Measurements from ENCODE around the gene PSMD6.

The PSMD6 gene

DNA sequence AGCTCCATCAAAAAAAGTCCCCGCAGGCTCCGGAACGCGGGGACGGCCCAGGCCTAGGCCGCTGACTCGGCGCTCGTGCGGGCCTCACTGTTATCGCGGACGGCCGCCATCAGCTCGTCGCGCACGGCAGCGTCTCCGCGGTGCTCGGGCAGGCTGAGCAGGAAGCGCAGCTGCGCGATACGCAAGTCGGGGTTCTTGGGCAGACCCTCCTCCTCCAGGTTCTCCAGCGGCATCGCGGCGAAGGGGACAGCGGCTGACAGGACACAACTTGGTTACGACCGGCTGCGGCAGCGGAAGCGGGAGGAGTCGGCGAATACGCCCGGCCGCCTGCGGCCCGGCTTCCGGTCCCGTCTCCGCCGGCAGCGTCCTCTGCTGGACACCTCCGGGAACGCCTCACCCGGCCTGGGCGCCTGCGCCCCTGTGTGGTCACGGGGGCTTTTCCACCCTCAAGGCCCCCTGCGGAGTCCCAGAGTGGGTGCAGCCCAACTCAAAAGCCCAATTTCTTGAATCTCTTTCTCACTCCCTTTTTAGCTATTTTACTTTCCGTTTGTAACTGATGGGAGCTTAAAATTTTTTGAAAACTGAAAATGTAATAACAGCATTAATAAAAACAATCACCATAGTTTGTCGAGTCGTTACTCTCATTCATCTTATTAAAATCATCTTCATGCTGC, at the start of gene PSMD6:
PSMD6 (minus strand) TSS at position 308 of the 674 bp plus-strand sequence; CDS start at position 233, 75 bp downstream.
- DNase-seq (ENCODE audit: low read depth in 2 of 2) = peak; percentile 85 to 90

DNA sequence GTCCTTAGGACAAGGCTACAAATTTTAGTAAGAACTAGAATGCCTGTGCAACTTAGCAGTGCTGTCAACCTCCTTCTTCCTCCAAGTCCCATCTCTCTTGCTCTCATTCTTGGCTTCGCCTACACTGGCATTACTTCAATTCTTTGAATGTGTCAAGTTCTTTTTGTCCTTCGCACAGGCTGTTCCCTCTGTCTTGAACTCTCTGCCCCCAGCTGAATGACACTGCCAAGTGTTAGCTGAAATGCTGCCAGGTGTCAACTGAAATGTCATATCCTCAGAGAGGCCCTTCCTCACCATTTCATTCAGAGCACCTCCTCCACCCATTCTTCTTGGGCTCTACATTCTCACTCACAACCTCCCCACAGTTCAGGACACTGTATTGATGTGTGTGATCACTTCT, 48.8 kb upstream of the PSMD6 start:
- DNase-seq (ENCODE audit: low read depth in 2 of 2) = no peak

DNA sequence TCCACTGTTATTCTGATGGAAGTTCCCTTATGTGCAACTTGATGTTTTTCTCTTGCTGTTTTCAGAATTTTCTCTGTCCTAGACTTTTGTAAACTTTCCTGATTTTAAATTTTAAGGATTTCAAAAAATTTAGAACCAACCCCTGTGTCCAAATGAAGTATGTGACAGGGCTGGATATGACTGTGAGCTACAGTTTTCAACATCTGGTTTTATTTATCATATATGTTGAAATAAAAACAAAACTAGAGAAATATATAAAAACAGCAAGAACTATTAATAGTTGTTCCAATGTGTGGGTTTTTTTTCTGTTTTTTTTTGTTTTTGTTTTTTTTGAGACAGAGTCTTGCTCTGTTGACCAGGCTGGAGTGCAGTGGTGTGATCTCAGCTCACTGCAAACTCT, 47.4 kb upstream of the PSMD6 start:
- DNase-seq (ENCODE audit: low read depth in 2 of 2) = no peak

DNA sequence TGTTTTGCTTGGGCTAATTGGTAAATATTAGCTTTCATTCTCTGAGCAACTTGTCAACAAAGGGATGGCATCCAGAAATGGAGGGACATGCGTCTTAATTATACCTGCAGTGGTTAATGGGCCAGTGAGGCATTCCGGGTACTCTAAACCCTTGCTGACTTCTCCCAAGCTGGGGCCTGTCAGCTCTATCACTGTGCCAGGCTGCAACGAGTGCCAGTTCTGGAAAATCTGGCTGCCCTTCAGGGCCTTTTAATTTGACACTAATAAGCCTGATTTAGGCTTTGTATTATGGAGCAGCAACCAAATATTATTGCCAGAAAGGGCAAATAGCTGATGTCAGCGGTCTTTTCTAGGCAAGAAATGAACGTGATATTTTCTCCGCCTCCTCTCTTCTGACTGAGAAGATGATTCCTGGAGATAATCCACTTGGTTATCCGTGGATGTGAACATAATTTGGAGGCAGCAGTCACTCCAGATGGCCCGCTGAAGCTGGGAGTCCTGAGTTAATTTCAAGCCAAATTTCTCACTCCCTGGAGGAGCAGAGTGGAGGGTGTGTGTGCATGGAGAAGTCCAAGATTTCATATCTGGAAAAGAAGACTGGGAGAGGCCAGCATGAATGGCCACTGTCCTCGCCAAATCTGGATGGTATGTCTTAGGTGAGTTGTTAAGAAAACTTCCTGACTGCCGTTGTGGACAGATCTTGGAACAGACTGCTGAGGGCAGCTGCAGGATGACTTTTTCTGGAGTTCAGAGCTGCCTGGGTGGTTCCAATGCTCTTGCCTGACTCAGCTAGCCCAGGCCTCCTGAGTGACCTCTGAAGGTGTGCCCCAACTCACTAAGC, 44.4 kb upstream of the PSMD6 start:
- no peak for DNase-seq (ENCODE audit: low read depth in 2 of 2)

DNA sequence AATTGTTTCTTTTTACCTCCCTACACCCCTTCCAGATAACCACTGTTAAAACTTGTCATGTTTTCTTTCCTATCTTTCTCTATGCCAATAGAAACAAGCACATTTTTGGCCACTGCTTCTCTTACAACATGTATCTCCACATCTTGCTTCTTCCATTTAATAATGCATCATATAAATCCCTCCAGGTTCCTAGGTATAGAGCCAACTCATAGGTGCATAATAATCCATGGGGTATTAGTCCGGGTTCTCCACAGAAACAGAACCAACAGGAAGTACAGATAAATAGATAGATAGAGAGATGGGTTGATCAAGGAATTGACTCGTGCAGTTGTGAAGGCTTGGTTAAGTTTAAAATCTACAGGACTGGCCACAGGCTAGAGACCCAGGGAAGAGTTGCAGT, 41.5 kb upstream of the PSMD6 start:
- DNase-seq (ENCODE audit: low read depth in 2 of 2) = no peak

DNA sequence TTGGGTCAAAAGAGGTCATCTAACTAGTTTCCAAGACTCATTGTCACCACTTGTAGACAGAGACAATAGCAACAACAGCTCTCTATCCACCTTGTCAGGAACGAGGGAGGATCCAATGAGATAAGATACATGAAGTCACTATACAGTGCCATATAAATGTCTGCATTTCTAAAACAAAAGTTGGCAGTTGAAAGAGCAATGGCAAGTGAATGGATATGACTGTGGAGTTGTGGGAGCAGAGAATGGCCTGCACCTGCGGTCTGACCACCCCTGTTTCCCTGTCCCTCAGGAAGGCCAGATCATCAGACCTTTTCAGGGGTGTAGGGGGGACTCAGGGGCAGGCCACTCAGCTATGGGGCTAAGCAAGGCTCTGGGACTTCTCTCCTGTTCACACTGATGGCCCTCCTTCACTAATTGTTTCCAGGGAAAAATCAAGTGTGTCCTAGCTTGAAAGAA, 40.7 kb upstream of the PSMD6 start:
- DNase-seq (ENCODE audit: low read depth in 2 of 2) = no peak

DNA sequence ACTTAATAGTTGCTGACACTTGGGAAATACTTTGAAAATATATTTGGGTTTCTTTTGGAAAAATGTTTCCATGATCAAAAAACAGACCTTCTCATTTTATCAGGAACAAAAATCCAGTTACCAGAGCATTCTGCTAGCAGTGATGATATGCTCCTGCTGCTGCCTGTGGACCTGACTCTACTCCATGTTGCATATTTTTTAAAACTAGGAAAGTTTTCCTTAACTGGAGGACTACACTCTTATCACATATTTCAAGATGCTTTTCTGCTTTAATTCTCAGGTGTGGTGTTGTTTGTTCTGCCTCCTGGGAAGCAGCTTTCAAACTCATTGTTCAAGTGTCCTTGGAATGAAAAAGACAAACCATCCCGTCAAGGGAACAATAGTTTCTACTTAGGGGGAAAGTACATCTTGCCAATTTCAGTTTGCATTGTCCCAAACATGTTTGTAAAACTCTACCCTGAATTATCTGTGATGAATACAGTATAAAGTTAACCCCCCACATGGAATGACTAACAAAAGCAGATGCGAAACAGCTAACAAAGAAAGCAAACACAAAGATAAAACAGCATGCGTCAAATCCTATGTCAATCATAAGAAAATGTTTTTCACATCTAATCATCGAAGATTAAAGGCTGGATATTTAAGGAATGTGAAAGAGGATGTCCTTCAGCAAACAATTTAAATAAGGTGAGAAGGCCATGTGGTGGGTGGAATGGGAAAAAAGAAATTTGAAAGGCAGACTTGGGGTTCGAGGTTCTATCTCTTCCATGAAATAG, 40.1 kb upstream of the PSMD6 start:
- no peak for DNase-seq (ENCODE audit: low read depth in 2 of 2)

DNA sequence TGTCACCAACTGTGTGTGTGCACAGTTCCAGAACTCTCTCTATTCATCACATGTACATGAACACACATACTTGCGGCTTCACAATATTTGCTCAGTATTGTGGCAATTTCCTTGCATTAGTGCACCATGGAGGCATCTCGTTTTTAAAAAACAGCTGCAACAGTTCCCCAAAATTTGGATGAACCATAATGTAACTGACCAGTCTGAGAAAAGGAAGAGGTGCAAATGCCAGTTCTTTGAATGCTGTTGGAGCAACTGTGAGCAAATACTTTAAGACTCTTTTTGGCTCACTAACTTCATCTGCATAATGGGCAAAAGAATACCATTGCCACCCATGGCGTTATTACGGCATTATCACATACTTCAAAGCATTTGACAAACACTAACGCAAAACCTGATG, 38.3 kb upstream of the PSMD6 start:
- no peak for DNase-seq (ENCODE audit: low read depth in 2 of 2)

DNA sequence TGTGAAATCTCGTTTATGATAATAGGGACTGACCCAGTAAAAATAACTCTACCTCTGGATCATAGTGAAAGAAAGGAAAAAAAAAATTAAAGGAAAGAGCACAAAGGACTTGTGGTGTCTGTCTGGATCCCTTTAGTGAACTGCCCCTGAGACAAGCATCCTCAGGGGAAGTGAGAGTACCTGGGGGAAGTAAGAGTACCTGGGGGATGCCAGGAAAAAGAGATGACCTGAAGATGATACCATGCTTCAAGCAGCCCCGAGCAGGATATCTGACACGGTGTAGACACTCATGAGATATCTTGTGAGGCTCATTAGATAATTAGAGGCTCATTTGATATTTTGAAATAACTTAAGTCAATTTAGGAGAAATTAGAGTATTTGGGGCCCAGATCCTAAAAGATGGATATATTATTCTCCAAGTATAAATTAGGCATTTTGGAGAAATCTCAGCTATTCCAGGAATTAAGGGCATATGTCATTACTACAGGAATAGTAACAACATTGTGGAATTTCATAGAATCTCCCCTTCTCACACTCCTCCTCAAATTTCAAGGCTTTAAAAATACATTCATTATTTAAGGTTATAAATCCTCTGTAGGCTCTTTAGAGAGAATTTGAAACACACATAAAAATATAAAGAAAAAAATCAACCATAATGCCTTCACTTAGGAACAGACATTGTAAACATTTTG, 36.3 kb upstream of the PSMD6 start:
- DNase-seq (ENCODE audit: low read depth in 2 of 2) = no peak

DNA sequence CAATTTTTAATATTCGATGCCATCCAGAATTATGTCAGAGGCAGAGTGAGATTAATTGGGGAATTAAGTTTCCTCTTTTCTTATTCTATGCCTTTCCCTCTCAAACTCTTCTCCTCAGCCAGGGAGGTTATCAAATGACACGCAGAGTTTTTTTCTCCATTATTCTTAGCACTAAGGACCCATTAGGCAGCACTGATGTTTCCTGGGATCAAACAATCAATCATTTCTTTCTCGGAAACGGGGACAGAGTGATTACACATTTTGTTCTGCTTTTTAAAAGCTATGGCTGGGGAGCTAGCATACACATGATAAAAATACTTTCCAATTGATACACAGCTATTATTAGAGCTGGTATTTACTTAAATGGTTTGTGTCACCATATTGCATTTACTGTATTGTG, 35.3 kb upstream of the PSMD6 start:
- no peak for DNase-seq (ENCODE audit: low read depth in 2 of 2)

DNA sequence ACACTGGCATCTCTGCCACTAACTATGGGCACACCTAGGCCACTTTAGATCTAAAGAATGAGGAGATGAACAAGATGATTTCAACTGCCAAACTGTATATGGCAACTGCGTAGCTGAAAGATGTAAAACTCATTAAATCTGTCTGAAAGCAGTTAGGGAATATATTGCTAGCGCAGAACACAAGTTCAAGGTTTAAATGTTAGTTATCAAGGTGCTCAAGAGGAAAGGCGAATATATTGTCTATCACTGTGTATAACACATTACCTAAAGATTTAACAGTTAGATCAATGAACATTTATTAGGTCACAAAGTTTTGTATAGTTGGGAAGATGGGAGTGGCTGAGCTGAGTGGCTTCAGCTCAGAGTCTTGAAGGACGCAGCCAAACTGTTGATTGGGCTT, 33.9 kb upstream of the PSMD6 start:
- no peak for DNase-seq (ENCODE audit: low read depth in 2 of 2)

DNA sequence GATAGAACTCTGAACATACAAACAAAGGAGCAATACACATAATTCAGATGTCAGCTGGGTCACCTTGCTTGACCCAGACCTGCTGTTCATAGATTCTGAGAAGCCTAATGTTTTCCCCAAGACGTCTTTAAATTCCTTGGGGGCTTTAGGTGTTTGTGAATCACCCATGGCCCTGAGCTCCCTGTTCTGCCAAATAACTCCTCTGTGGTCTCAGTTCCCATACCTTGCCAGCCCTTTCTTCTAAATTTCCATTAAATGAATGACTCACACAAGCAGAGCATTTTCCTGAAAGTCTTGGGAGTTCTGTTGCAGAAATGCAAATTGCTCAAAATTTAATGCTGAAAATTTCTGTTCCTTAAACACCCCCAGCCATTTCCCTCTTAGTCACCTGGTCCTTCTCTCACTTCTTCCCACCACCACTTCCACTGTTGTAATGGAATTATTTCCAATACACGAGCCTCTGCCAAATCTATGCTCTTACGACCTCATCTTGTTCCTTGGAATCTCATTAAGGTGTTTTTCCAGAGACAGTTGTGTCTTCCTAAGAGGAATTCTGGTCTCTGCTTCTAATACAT, 33.4 kb upstream of the PSMD6 start:
- DNase-seq (ENCODE audit: low read depth in 2 of 2) = no peak

DNA sequence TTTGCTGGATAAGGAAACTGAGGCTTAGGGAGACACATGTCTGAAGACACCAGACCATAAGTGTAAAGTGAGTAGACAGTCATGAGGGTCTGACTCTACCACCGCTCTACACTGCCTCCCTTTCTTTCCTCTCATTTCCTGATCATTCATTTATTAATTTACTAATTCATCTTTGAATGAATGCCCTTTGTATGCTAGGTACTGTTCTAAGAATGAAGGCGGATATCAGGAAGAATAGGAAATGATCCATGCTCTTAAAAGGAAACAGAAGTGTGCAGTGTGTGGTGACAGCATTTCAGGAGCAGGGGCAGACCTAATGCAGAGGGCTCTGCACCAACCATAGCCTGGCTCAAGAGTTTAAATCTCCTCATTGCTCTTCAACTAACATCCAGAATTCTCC, 31.8 kb upstream of the PSMD6 start:
- DNase-seq (ENCODE audit: low read depth in 2 of 2) = no peak

DNA sequence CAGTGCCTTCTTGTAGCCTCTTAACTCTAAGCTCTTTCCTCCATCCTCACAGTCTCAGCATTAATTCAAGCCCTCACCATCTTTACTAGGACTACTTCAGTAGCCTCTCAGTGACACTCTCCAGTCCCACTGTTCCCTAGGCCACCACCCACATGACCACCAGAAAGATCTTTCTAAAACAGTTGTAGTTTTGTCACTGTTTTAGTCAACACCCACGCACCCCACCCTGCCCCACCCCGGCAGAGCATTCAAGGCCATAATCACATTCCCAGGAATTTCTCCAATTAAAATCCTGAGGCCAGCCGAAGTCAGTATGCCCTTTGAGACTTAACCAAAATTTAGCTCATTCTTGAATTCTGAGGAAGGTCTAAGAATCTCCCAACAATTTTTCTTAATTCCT, 31.2 kb upstream of the PSMD6 start:
- no peak for DNase-seq (ENCODE audit: low read depth in 2 of 2)

DNA sequence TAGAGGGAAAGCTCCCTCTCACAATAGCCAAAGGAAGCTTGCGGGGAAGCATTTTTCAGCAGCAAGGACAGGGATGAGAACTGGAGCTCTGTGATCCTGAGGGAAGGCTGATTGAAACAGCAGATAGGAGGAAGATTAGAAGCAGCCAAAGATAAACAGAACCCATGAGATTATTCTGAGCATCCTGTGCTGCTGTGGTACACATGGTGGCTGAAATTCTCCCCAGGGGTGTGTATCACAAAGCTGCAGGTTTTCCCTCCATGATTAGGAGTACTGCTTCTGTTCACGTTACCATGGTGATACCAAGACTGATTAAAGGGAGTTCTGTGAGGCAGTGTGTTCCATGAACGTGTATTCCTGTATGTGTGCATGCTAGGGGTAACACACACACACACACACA, 30.3 kb upstream of the PSMD6 start:
- no peak for DNase-seq (ENCODE audit: low read depth in 2 of 2)

DNA sequence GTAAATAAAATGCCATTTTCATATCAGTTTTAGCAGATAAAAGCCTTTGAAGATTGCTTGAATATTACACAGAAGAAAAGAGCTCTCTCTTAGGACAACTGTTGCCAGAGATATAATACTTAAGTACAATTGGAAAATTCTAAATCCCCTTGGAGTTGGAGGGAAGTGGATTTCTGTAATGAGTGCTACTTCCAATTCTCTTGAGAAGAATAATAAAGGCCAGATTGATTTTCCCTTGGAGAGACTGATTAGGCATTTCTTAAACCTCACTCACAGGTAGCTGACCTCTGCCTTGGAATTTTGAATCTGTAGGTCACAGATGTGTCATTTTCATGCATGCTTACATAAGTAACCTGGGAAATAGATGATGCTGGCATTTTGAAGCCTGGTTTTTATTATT, 29.8 kb upstream of the PSMD6 start:
- DNase-seq (ENCODE audit: low read depth in 2 of 2) = no peak

DNA sequence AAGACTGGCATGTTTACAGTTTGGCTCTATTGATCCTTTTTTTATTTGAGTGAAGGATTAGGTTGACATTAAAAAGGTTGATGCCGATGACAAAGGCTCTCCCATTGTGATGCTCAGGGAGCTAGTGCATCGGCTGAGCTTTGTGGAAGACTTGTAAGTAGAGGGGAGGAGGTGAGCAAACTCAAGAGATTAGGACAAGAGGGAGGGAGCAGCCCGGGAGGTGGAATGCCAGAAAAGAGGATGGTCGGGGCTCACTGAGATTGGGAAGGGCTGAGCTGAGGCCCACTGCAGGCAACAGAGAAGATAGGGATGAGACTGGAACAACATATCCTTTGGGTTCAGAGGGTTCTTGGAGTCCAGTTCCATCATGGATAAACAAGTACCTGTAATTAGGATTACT, 26.5 kb upstream of the PSMD6 start:
- no peak for DNase-seq (ENCODE audit: low read depth in 2 of 2)

DNA sequence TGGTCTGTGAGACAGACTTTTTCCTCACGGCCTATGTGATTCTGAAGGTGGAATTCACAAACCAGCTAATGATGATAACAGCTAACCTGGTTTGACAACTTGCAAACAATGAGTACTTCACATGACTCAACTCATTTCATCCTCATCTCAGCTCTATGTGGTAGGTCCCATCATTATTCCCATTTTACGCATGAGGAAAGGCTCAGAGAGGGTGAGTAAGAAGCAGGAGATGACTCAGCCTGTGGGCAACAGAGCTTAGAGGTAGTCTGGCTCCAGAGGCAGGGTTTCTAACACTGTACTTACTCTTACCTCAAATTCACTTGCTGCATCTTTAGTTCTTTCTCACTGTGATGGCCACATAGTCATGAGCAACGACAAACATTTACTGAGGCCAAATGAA, 25.8 kb upstream of the PSMD6 start:
- no peak for DNase-seq (ENCODE audit: low read depth in 2 of 2)

DNA sequence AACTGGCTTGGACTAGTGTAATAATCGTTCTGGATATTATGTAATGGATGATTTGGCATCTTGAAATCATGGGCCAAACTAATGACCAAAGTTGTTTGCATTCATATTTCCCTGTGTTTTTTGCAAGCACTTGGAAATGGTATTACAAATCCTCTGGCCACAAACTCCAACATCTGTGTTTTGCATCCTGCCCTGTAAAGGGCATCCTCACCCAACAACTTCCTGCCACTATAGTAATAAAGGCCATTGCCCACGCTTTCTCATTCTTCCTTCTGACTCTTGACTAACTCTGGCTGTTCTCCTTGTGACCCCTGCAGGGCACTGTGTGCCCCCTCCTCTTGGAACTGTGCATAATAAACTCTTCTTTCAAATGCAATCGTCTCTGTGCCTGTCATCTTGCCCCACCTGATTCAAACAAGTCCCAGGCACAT, 25.4 kb upstream of the PSMD6 start:
- no peak for DNase-seq (ENCODE audit: low read depth in 2 of 2)

DNA sequence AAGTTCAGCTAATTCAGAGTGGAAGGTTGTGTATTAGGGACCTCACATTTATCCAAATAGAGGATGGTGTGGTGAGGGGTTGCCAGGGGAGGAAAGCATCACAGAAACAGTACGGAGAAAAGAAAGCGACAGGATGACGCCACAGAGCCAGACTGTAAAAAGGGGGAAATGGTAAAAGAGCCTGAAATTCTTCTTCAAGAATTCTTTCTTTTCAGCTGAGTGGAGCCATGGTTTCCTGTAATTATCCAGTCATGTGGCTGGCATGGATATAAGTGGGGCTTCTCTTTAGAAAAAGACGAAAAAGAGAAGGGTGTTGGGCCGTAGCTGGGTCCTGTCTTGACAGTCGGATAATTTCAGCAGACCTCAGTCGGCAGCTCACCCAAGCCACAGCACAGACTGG, 24.5 kb upstream of the PSMD6 start:
- no peak for DNase-seq (ENCODE audit: low read depth in 2 of 2)

DNA sequence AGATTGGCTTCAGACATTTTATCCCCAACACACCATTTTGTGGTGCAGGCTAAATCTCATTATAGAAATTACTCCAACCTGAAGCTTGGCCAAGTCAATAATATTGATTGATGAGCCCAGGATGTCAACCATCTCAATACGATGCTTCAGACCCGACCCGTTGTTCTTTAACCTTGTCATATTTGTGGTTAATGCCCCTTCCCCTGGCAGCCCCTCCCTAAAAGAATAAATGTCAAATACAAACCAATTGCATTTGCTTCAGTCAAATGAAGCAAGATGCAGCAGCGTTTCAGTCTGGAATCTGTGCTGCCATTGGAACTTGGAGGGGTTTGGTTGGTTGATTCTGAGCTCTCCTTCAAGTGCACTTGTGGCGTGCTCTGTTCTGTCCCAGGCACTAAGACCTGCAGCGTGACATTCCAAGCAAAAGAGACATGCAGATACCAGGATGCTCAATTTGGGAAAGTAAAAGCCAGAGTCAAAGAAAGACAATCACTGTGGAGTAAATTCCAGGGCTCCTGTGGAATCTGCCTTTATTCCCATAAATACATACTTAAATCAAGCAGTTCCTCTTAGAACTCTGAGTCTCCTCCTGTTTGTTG, 23.8 kb upstream of the PSMD6 start:
- no peak for DNase-seq (ENCODE audit: low read depth in 2 of 2)

Data from stimulated activated CD4-positive, alpha-beta T cell treated with anti-CD3 and anti-CD28 coated beads, Interleukin-15, amount 100 ng/mL, for 48 hours (primary cell).